SK-N-SH treated with all-trans-retinoic acid at 6 μM for 48 hours (cell line): ENCODE measurements around the gene SIK3.
A peak's percentile ranks its signal among the peaks of the same experiment; 100 is the strongest.

Experiments
- ATAC-seq: fragments of 200-7000 bp; cut with Tn5 transposase; 3 replicates; pipeline ENCODE4 v1.9.1; 2020; ENCODE audit warnings: mild to moderate bottlenecking, moderate library complexity
- ARNTL ChIP-seq: fragments of 450-650 bp; formaldehyde crosslinking; IDR thresholded peaks from 2 replicates; pipeline ENCODE4 v1.5.0; 2020; ENCODE audit warnings: low read depth, mild to moderate bottlenecking, moderate library complexity, borderline replicate concordance
- CREB5 ChIP-seq: fragments of 250-450 bp; sonication (Bioruptor Pico); IDR thresholded peaks from 2 replicates; pipeline ENCODE4 v1.5.1; 2020; ENCODE audit warnings: low read depth, mild to moderate bottlenecking, moderate library complexity
- CSDC2 ChIP-seq: fragments of 250-450 bp; sonication (Bioruptor Pico); IDR thresholded peaks from 2 replicates; pipeline ENCODE4 v1.5.0; 2020; ENCODE audit warnings: mild to moderate bottlenecking, moderate library complexity
- GLIS3 ChIP-seq: fragments of 250-450 bp; sonication (Bioruptor Pico); IDR thresholded peaks from 2 replicates; pipeline ENCODE4 v1.5.0; 2020; ENCODE audit warnings: mild to moderate bottlenecking, moderate library complexity
- ISL1 ChIP-seq: fragments of 250-450 bp; sonication (Bioruptor Pico); IDR thresholded peaks from 2 replicates; pipeline ENCODE4 v2.1.2; 2022; ENCODE audit warnings: mild to moderate bottlenecking, moderate library complexity
- PATZ1 ChIP-seq: fragments of 250-450 bp; sonication (Bioruptor Pico); IDR thresholded peaks from 2 replicates; pipeline ENCODE4 v1.8.0; 2020; ENCODE audit warnings: mild to moderate bottlenecking, moderate library complexity, borderline replicate concordance
- POU6F1 ChIP-seq: fragments of 250-450 bp; sonication (Bioruptor Pico); IDR thresholded peaks from 2 replicates; pipeline ENCODE4 v1.8.0; 2021; ENCODE audit warnings: low read depth, mild to moderate bottlenecking, moderate library complexity, borderline replicate concordance
- PPARA ChIP-seq: fragments of 250-450 bp; sonication (Bioruptor Pico); IDR thresholded peaks from 2 replicates; pipeline ENCODE4 v1.5.0; 2020; ENCODE audit warnings: mild to moderate bottlenecking, borderline replicate concordance
- RARB ChIP-seq: fragments of 250-450 bp; sonication (Bioruptor Pico); IDR thresholded peaks from 2 replicates; pipeline ENCODE4 v1.8.0; 2021; ENCODE audit warnings: mild to moderate bottlenecking, moderate library complexity
- SNAI2 ChIP-seq: fragments of 250-450 bp; sonication (Bioruptor Pico); IDR thresholded peaks from 2 replicates; pipeline ENCODE4 v1.5.0; 2020; ENCODE audit warnings: mild to moderate bottlenecking, moderate library complexity
- TCF4 ChIP-seq: fragments of 250-450 bp; sonication (Bioruptor Pico); IDR thresholded peaks from 2 replicates; pipeline ENCODE4 v1.8.0; 2021; ENCODE audit warnings: mild to moderate bottlenecking, moderate library complexity, borderline replicate concordance
- TOX ChIP-seq: fragments of 250-450 bp; sonication (Bioruptor Pico); IDR thresholded peaks from 2 replicates; pipeline ENCODE4 v1.8.0; 2021; ENCODE audit warnings: mild to moderate bottlenecking, moderate library complexity, borderline replicate concordance
- TSHZ2 ChIP-seq: fragments of 250-450 bp; sonication (Bioruptor Pico); IDR thresholded peaks from 2 replicates; pipeline ENCODE4 v1.5.0; 2020; ENCODE audit warnings: mild to moderate bottlenecking, moderate library complexity
- ZC3H10 ChIP-seq: fragments of 250-450 bp; sonication (Bioruptor Pico); IDR thresholded peaks from 2 replicates; pipeline ENCODE4 v1.5.1; 2021; ENCODE audit warnings: mild to moderate bottlenecking, moderate library complexity
- ZFP3 ChIP-seq: fragments of 250-450 bp; sonication (Bioruptor Pico); IDR thresholded peaks from 2 replicates; pipeline ENCODE4 v1.5.0; 2020; ENCODE audit warnings: mild to moderate bottlenecking, moderate library complexity
- ZFP30 ChIP-seq: fragments of 450-650 bp; formaldehyde crosslinking; IDR thresholded peaks from 2 replicates; pipeline ENCODE4 v1.5.0; 2022; ENCODE audit warnings: mild to moderate bottlenecking, moderate library complexity
- ZNF565 ChIP-seq: fragments of 450-650 bp; formaldehyde crosslinking; conservative IDR thresholded peaks from 2 replicates; pipeline ENCODE4 v1.5.0; 2020; ENCODE audit warnings: low read depth, mild to moderate bottlenecking, moderate library complexity
- ZNF70 ChIP-seq: fragments of 450-650 bp; formaldehyde crosslinking; IDR thresholded peaks from 2 replicates; pipeline ENCODE4 v1.5.0; 2020; ENCODE audit warnings: mild to moderate bottlenecking, moderate library complexity
- ZNF8 ChIP-seq: fragments of 450-650 bp; formaldehyde crosslinking; IDR thresholded peaks from 2 replicates; pipeline ENCODE4 v1.5.0; 2020; ENCODE audit warnings: mild to moderate bottlenecking, moderate library complexity

SIK3 gene

GRCh38 chr11:116984589-116984988 is 113.6 kb downstream of the SIK3 start:
- no peak for TF ChIP-seq ZNF565 (CRISPR knock-in tag)
- no peak for TF ChIP-seq ZFP3 (CRISPR knock-in tag)
- TF ChIP-seq SNAI2 (CRISPR knock-in tag) = no peak
- TF ChIP-seq ZFP30 = no peak
- TF ChIP-seq ZC3H10 (CRISPR knock-in tag) = 0 out of 2 replicates have a peak, but pooled peaks have one; percentile 10
- TF ChIP-seq ARNTL = no peak
- TF ChIP-seq ZNF70 (CRISPR knock-in tag) = no peak
- peak; percentile 78 for TF ChIP-seq ISL1 (CRISPR knock-in tag)
- peak; percentile 30; the same call in 1 of the 2 replicates for TF ChIP-seq TOX (CRISPR knock-in tag)
- peak; percentile 69; the same call in 1 of the 2 replicates for TF ChIP-seq PATZ1 (CRISPR knock-in tag)
- TF ChIP-seq CREB5 (CRISPR knock-in tag) = peak; percentile 95
- TF ChIP-seq CSDC2 (CRISPR knock-in tag) = 0 out of 2 replicates have a peak, but pooled peaks have one; percentile 35
- 0 out of 2 replicates have a peak, but pooled peaks have one; percentile 28 for TF ChIP-seq POU6F1
- TF ChIP-seq GLIS3 (CRISPR knock-in tag) = 0 out of 2 replicates have a peak, but pooled peaks have one; percentile 47
- peak; percentile 90 for ATAC-seq

- peak; percentile 24 for ATAC-seq
- TF ChIP-seq ZFP3 (CRISPR knock-in tag) (no peak), CSDC2 (CRISPR knock-in tag) (no peak), POU6F1 (no peak), PPARA (CRISPR knock-in tag) (no peak), TCF4 (no peak), ZNF565 (CRISPR knock-in tag) (no peak), CREB5 (CRISPR knock-in tag) (no peak), TSHZ2 (CRISPR knock-in tag) (no peak), RARB (CRISPR knock-in tag) (no peak), ISL1 (CRISPR knock-in tag) (no peak), ZFP30 (no peak), TOX (CRISPR knock-in tag) (no peak), ZNF8 (no peak), PATZ1 (CRISPR knock-in tag) (no peak)
Measured at GRCh38 chr11:116984186-116984585, 114.0 kb downstream of the SIK3 start.
